ENCODE results near the gene OLIG2.

OLIG2 gene

DNA sequence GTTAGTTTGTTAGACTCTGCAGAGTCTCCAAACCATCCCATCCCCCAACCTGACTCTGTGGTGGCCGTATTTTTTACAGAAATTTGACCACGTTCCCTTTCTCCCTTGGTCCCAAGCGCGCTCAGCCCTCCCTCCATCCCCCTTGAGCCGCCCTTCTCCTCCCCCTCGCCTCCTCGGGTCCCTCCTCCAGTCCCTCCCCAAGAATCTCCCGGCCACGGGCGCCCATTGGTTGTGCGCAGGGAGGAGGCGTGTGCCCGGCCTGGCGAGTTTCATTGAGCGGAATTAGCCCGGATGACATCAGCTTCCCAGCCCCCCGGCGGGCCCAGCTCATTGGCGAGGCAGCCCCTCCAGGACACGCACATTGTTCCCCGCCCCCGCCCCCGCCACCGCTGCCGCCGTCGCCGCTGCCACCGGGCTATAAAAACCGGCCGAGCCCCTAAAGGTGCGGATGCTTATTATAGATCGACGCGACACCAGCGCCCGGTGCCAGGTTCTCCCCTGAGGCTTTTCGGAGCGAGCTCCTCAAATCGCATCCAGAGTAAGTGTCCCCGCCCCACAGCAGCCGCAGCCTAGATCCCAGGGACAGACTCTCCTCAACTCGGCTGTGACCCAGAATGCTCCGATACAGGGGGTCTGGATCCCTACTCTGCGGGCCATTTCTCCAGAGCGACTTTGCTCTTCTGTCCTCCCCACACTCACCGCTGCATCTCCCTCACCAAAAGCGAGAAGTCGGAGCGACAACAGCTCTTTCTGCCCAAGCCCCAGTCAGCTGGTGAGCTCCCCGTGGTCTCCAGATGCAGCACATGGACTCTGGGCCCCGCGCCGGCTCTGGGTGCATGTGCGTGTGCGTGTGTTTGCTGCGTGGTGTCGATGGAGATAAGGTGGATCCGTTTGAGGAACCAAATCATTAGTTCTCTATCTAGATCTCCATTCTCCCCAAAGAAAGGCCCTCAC, at the start of gene OLIG2:
TSS of gene OLIG2 (plus strand) at position 447 of the 954 bp plus-strand sequence. CDS start 928 bp downstream, outside the sequence.
- no peak within 1 kb of the TSS for H3K4me3 ChIP-seq (ENCODE audit: low read depth, low read length)
- DNase-seq (ENCODE audit: low read depth), result no peak
- no peak for TF ChIP-seq CTCF (IDR thresholded peaks at IDR 0.05; ENCODE audit: low read depth, low read length, missing control alignments)

DNA sequence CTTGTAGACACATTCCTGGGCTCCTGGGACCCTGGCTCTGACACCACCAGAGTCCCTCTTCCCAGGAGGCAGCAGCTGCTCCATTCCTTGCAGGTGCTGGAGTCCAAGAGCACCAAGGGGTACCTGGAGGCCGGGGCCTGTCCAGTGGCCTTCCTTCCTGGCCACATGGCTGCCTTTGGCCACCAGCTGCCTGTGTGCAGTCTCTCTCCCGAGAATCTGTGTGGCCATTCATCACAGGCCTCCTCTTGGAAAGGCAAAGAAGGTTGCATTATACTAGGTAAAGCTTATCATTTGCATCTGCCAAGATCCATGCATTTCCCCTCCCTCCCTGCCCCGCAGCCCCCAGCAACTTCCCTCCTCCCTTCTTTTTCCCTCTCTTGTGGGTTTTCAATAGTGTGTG, 48.9 kb upstream of the OLIG2 start:
- no peak for DNase-seq (ENCODE audit: low read depth)
- H3K4me3 ChIP-seq (ENCODE audit: low read depth, low read length), result no peak overlapping the region
- TF ChIP-seq CTCF (IDR thresholded peaks at IDR 0.05; ENCODE audit: low read depth, low read length, missing control alignments), result no peak

DNA sequence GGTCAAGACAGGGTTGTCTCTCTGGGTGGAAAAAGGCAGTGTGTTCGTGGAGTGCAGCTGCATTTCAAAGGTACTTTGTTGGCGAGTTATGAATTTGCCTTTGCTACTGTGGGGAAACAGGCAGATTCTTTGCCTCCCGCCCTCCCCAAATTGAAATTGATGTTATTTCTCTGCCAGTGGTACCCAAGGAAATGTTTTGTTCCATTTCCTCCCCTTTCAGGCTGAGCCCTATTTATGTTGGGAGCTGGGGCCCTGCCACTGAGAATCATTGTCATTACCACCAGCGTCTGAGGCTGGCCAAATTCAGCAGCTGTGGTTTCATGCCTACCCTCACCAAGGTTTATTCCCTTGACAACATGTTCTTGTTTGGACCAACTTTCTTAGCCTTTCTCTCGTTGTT, 48.5 kb upstream of the OLIG2 start:
- DNase-seq (ENCODE audit: low read depth), result no peak
- no peak for TF ChIP-seq CTCF (IDR thresholded peaks at IDR 0.05; ENCODE audit: low read depth, low read length, missing control alignments)
- H3K4me3 ChIP-seq (ENCODE audit: low read depth, low read length), result no peak overlapping the region

GRCh38 chr21:32978331-32979270, 47.1 kb upstream of the OLIG2 start:
- TF ChIP-seq CTCF (IDR thresholded peaks at IDR 0.05; ENCODE audit: low read depth, low read length, missing control alignments), result no peak

DNA sequence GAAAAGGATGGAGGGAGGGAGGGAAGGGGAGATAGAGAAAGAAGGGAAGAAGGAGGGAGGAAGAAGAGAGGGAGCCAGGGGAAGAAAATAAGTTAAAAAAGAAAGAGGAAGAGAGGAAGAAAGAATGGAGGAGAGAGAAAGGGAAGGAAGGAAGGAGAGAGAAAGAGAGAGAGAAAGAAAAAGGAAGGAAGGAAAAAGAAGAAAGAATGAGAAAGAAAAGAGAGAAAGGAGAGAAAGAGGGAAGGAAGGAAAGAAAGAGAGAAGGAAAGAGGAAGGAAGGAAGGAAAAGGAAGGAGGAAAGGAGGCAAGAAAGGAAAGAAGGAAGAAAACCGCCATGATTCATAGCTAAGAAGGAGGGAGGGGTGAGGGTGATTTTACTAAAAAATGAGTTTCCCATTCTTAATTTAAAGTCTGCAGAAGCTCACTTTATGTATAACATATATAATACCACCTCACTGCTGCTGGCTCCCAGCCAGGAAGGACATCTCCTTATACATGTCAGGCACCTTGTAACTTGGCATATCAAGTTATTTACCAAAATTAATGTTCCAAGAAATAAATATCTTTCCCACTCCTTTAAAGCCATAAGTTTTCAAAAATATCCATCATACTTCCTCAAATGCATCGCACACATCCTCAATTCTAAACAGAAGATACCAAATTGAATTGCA, 46.0 kb upstream of the OLIG2 start:
- DNase-seq (ENCODE audit: low read depth), result no peak
- TF ChIP-seq CTCF (IDR thresholded peaks at IDR 0.05; ENCODE audit: low read depth, low read length, missing control alignments), result no peak
- no peak overlapping the region for H3K4me3 ChIP-seq (ENCODE audit: low read depth, low read length)

More at GRCh38 chr21:32978331-32979270, 47.1 kb upstream of the OLIG2 start:
- DNase-seq (ENCODE audit: low read depth), result no peak
- no peak overlapping the region for H3K4me3 ChIP-seq (ENCODE audit: low read depth, low read length)

DNA sequence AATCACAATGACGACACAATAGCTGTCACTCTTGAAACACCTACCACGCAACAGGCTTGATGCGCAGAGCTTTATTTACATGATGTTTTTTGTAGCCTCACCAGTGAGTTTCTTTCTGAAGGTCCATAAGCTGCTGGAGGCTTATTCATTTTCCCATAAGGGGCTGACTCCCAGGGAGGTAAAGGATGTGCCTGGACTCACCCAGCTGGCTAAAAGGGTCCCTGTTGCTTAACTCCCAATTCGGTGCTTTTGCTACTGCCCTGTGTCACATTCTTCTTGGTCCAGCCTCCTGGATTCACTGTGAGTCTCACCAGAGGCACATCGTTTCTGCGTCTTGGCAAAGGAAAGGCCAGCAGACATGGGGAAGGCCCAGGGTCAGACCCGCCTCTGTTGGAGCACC, 44.6 kb upstream of the OLIG2 start:
- DNase-seq (ENCODE audit: low read depth), result no peak
- H3K4me3 ChIP-seq (ENCODE audit: low read depth, low read length), result no peak overlapping the region
- no peak for TF ChIP-seq CTCF (IDR thresholded peaks at IDR 0.05; ENCODE audit: low read depth, low read length, missing control alignments)
